Caco-2 (cell line): Measurements from ENCODE around the gene GPR61. TPM values are rescaled to one million over a fixed set of nuclear protein-coding genes. Genes with fewer than 3 reads are reported as not detected.

ENCODE experiments used
- Bru-seq: library from RNA; stranded (reverse); fragments of 400-500 nt; gene quantifications from one replicate; lab custom pipeline; 2021; lab: Mats Ljungman, UMichigan
- BruChase-seq, 2 experiments: library from RNA; stranded (reverse); fragments of 400-500 nt; gene quantifications; one replicate each; lab custom pipeline; 2021; lab: Mats Ljungman, UMichigan
- BruUV-seq: library from RNA; stranded (reverse); fragments of 400-500 nt; replicated peaks from 2 replicates; lab custom pipeline; 2021; lab: Mats Ljungman, UMichigan
- CTCF ChIA-PET: fragments of 300-600 bp; sonication (Branson Sonifier 250); formaldehyde crosslinking; loops from one replicate; lab custom pipeline; 2022; ENCODE audit warnings: antibody characterized with exemption; lab: Charles Lee
- POLR2A ChIA-PET: fragments of 300-600 bp; sonication (Branson Sonifier 250); formaldehyde crosslinking; loops from one replicate; lab custom pipeline; 2022; ENCODE audit warnings: antibody characterized with exemption; lab: Charles Lee
- DNase-seq, 2 experiments: peaks; one replicate each; pipeline versions ENCODE4 v3.0.0 to v3.0.0-alpha.2; 2020 to 2022
- H3K27me3 ChIP-seq: replicated peaks from 2 replicates; pipeline ENCODE4 v1.6.0; 2011; ENCODE audit warnings: low read length; ENCODE audit not compliant: control insufficient read depth, insufficient read depth
- H3K36me3 ChIP-seq: 2 replicates; pipeline ENCODE4 v1.5.1; 2011; ENCODE audit warnings: low read length; ENCODE audit not compliant: control insufficient read depth, insufficient read depth
- H3K4me1 ChIP-seq: fragments of 250-450 bp; sonication (Bioruptor Pico); 2 replicates; pipeline ENCODE4 v1.5.1; 2020; ENCODE audit warnings: mild to moderate bottlenecking
- H3K4me3 ChIP-seq: 2 replicates; pipeline ENCODE4 v1.5.1; 2011; ENCODE audit warnings: low read depth, mild to moderate bottlenecking, control low read depth, low read length
- H3K9me3 ChIP-seq: fragments of 250-450 bp; sonication (Bioruptor Pico); 2 replicates; pipeline ENCODE4 v1.5.1; 2020; ENCODE audit warnings: mild to moderate bottlenecking, moderate library complexity
- H3K27ac Mint-ChIP-seq: one replicate; pipeline ENCODE4 v1.8.0; 2022; ENCODE audit warnings: mixed read lengths; ENCODE audit not compliant: unreplicated experiment
- H3K27me3 Mint-ChIP-seq: one replicate; pipeline ENCODE4 v1.8.0; 2022; ENCODE audit warnings: mixed read lengths; ENCODE audit not compliant: insufficient read depth, unreplicated experiment
- H3K36me3 Mint-ChIP-seq: one replicate; pipeline ENCODE4 v1.8.0; 2022; ENCODE audit warnings: mild to moderate bottlenecking, mixed read lengths; ENCODE audit not compliant: insufficient read depth, unreplicated experiment
- H3K4me1 Mint-ChIP-seq: one replicate; pipeline ENCODE4 v1.8.0; 2022; ENCODE audit warnings: low read depth, mixed read lengths; ENCODE audit not compliant: unreplicated experiment
- H3K4me3 Mint-ChIP-seq: one replicate; pipeline ENCODE4 v1.8.0; 2022; ENCODE audit warnings: mild to moderate bottlenecking, moderate library complexity, mixed read lengths; ENCODE audit not compliant: unreplicated experiment
- H3K9me3 Mint-ChIP-seq: one replicate; pipeline ENCODE4 v1.8.0; 2022; ENCODE audit warnings: mixed read lengths; ENCODE audit not compliant: unreplicated experiment
- CTCF ChIP-seq, 2 experiments: fragments of 200-600 bp in 1 of 2; IDR thresholded peaks; 1 replicate in 1 of 2; 2 replicates in 1 of 2; pipeline versions ENCODE4 v1.5.1 to v1.8.0; 2011 to 2022; ENCODE audit warnings: antibody characterized with exemption in 1 of 2, control low read depth in 1 of 2, inconsistent platforms in 1 of 2, low read depth in 1 of 2, low read length in 1 of 2, mild to moderate bottlenecking in 1 of 2, moderate library complexity in 1 of 2; ENCODE audit not compliant: insufficient read depth in 1 of 2, severe bottlenecking in 1 of 2, unreplicated experiment in 1 of 2
- intact Hi-C: fragments of 100-400 bp; cut with micrococcal nuclease; formaldehyde crosslinking; loops from one replicate; pipeline ENCODE4 v1.10.0; 2022; ENCODE audit not compliant: unreplicated experiment
- long read RNA-seq: library from polyadenylated mRNA; stranded (forward); transcript quantifications from one replicate; pipeline ENCODE4 v2.0.0, GENCODE V29; 2022
- total RNA-seq: library from RNA; stranded (reverse); gene quantifications from 2 replicates; pipeline ENCODE4 v1.2.3, GENCODE V29; 2022

GPR61 gene
- total RNA-seq: not detected in 2 replicates
- Bru-seq, nascent RNA: percentile 14 among the genes with signal in this experiment
- percentile 6 among the genes with signal in this experiment for BruChase-seq, experiment 1, labeled RNA remaining after a 2-hour chase
- percentile 14 among the genes with signal in this experiment for BruChase-seq, experiment 2, labeled RNA remaining after a 6-hour chase
- long read RNA-seq: 0 reads

- intact Hi-C loops: no loop called here
- ChIA-PET POLR2A (no interaction called here), CTCF (no interaction called here)
- H3K36me3 Mint-ChIP-seq: no peaks in the 10 kb centered on the region
- no peaks in the 10 kb centered on the region for H3K9me3 ChIP-seq
- H3K9me3 Mint-ChIP-seq: no peaks in the 10 kb centered on the region
- no peaks in the 10 kb centered on the region for H3K4me1 Mint-ChIP-seq
- no peak within 1 kb of the TSS for H3K27ac Mint-ChIP-seq
- no TSS peak for BruUV-seq
- no peak for DNase-seq
- H3K4me3 ChIP-seq: no peak within 1 kb of the TSS
- H3K36me3 ChIP-seq: no peaks in the 10 kb centered on the region
- H3K4me1 ChIP-seq: no peaks in the 10 kb centered on the region
- TF ChIP-seq CTCF (IDR thresholded peaks at IDR 0.05; ENCODE audit: insufficient read depth in 1 of 2, low read depth in 1 of 2, low read length in 1 of 2, severe bottlenecking in 1 of 2, unreplicated experiment in 1 of 2): no peak
- no peaks in the 10 kb centered on the region for H3K27me3 ChIP-seq
- peaks cover 9% of the 10 kb centered on the region for H3K27me3 Mint-ChIP-seq
- H3K4me3 Mint-ChIP-seq: no peak within 1 kb of the TSS
Measured at GRCh38 chr1:109539676-109540075, at the start of gene GPR61. GPR61 (plus strand) TSS chr1:109539872; CDS start chr1:109543023, 3,151 bp downstream.

GRCh38 chr1:109490029-109490933, 49.4 kb upstream of the GPR61 start:
- H3K27ac Mint-ChIP-seq: no peak overlapping the region

More at GRCh38 chr1:109490029-109490933, 49.4 kb upstream of the GPR61 start:
- Histone ChIP-seq H3K9me3 (no peaks in the 10 kb centered on the region), H3K4me3 (no peak overlapping the region), H3K36me3 (no peaks in the 10 kb centered on the region), H3K27me3 (no peaks in the 10 kb centered on the region), H3K4me1 (no peaks in the 10 kb centered on the region)
- peak; percentile 58 to 74 for TF ChIP-seq CTCF (IDR thresholded peaks at IDR 0.05; ENCODE audit: insufficient read depth in 1 of 2, low read depth in 1 of 2, low read length in 1 of 2, severe bottlenecking in 1 of 2, unreplicated experiment in 1 of 2)
- ChIA-PET CTCF (interaction anchor here (0.8 to 11.6 kb wide), 5 partner anchors 9 to 65 kb away, joined by 3 to 131 read pairs (median 5); partner anchors contain the start of genes AMIGO1 and GNAI3), POLR2A (interaction anchor here (0.5 to 1.3 kb wide), 2 partner anchors 11 to 58 kb away, joined by 3 to 4 read pairs; partner anchors contain the start of gene GNAI3)
- no peaks in the 10 kb centered on the region for H3K27me3 Mint-ChIP-seq
- BruUV-seq: no TSS peak
- intact Hi-C loops: loop anchor here (1.0 kb wide), 1 partner anchor 42 kb away; no protein-coding TSS in a partner anchor
- peak in 1 of 2 experiments; percentile 68 for DNase-seq
- H3K4me3 Mint-ChIP-seq: no peak overlapping the region
- peaks cover 6% of the 10 kb centered on the region for H3K36me3 Mint-ChIP-seq
- H3K4me1 Mint-ChIP-seq: no peaks in the 10 kb centered on the region
- no peaks in the 10 kb centered on the region for H3K9me3 Mint-ChIP-seq
